Measurements from ENCODE around the gene GLTP. TPM values are rescaled to one million over a fixed set of nuclear protein-coding genes. Genes with fewer than 3 reads are reported as not detected.

The GLTP gene
- total and polyA plus RNA-seq, 4 donors, result 8.5 to 12.8 (median 8.7) TPM

DNA sequence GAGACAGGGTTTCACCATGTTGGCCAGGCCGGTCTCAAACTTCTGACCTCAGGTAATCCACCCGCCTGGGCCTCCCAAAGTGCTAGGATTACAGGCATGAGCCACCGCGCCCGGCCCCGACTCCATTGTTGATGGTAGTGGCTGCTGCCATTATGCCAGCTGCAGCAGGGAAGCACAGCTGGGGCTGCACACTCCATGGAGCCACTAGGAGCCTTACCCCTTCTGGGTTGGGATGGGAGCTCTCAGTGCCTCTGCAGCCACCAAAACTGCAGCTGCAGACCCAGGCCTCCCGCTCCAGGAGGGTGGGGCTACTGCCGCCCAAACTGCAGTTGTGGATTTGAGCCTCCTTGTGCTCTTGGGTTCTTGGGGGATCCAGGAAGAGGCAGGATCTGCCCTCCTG is 45.7 kb upstream of the GLTP start:
- WGBS, result 98% methylated on average over 8 of the region's 8 CpGs
- Histone ChIP-seq H3K4me3 (ENCODE audit: low read depth in 1 of 3, low read length in 3 of 3) (no peak overlapping the region), H3K27ac (ENCODE audit: low read depth in 1 of 2, low read length in 2 of 2) (no peak overlapping the region), H3K9me3 (ENCODE audit: control insufficient read depth in 4 of 4, low read length in 3 of 4) (no peaks in the 10 kb centered on the region), H3K36me3 (ENCODE audit: control insufficient read depth in 4 of 4, insufficient read depth in 3 of 4, low read depth in 1 of 4, low read length in 3 of 4) (peaks cover under 1 to 11% (median 10%) of the 10 kb centered on the region in 4 donors), H3K27me3 (ENCODE audit: control insufficient read depth in 4 of 4, insufficient read depth in 4 of 4, low read length in 3 of 4) (no peaks in the 10 kb centered on the region), H3K4me1 (ENCODE audit: control insufficient read depth in 4 of 4, insufficient read depth in 4 of 4, low read length in 3 of 4) (no peaks in the 10 kb centered on the region), H3K9ac (ENCODE audit: low read depth in 1 of 2, low read length in 2 of 2) (no peak overlapping the region)
- TF ChIP-seq RAD21 (IDR thresholded peaks at IDR 0.05) (no peak), HNF4A (conservative IDR thresholded peaks at IDR 0.05) (no peak), HNF4G (IDR thresholded peaks at IDR 0.05) (no peak), RXRA (IDR thresholded peaks at IDR 0.05) (no peak), GABPA (IDR thresholded peaks at IDR 0.05 in 1 of 2, conservative IDR thresholded peaks at IDR 0.05 in 1 of 2) (no peak), TAF1 (conservative IDR thresholded peaks at IDR 0.05) (no peak), FOXA2 (IDR thresholded peaks at IDR 0.05) (no peak), FOXA1 (IDR thresholded peaks at IDR 0.05) (no peak), SP1 (IDR thresholded peaks at IDR 0.05) (no peak)
- TF ChIP-seq, protein P1, sequence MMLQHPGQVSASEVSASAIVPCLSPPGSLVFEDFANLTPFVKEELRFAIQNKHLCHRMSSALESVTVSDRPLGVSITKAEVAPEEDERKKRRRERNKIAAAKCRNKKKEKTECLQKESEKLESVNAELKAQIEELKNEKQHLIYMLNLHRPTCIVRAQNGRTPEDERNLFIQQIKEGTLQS (IDR thresholded peaks at IDR 0.05), result no peak
- TF ChIP-seq, protein P2, sequence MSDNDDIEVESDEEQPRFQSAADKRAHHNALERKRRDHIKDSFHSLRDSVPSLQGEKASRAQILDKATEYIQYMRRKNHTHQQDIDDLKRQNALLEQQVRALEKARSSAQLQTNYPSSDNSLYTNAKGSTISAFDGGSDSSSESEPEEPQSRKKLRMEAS (IDR thresholded peaks at IDR 0.05), result no peak
- TF ChIP-seq, protein P3, sequence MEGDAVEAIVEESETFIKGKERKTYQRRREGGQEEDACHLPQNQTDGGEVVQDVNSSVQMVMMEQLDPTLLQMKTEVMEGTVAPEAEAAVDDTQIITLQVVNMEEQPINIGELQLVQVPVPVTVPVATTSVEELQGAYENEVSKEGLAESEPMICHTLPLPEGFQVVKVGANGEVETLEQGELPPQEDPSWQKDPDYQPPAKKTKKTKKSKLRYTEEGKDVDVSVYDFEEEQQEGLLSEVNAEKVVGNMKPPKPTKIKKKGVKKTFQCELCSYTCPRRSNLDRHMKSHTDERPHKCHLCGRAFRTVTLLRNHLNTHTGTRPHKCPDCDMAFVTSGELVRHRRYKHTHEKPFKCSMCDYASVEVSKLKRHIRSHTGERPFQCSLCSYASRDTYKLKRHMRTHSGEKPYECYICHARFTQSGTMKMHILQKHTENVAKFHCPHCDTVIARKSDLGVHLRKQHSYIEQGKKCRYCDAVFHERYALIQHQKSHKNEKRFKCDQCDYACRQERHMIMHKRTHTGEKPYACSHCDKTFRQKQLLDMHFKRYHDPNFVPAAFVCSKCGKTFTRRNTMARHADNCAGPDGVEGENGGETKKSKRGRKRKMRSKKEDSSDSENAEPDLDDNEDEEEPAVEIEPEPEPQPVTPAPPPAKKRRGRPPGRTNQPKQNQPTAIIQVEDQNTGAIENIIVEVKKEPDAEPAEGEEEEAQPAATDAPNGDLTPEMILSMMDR (IDR thresholded peaks at IDR 0.05; ENCODE audit: low read depth, low read length, missing input control), result no peak
- DNase-seq (ENCODE audit: low spot score), result no peak

DNA sequence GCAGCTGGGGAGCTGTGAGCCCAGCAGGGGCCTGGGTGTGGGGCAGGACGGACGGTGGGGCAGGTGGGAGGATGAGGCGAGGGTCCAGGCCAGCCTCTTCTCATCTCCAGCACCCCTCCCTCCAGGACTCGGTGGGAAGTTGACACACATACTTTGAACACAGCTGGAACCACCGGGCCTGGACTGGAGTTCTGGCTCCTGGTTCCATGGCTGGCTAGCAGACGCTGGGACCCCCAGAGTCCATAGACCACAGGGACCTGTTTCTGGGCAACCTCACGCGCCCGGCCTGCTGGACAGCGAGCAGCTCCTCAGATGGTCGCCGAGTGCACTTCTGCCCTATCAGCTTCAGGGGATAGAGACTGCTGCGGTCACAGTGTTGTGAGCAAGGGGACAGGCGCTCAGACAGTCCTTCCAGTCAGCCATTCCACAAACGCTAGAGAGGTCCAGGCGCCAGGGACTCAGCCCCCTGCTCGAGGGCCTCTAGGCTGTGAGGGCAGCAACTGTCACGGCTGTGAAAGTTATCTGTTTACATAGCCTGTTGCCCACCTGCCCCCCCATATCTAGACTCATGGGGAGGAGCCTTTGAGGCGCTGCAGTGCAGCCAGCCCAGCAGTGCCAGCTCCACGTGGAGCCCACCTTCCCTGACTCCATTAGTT is 45.0 kb upstream of the GLTP start:
- H3K4me1 ChIP-seq (ENCODE audit: control insufficient read depth in 4 of 4, insufficient read depth in 4 of 4, low read length in 3 of 4), result no peaks in the 10 kb centered on the region
- H3K27ac ChIP-seq (ENCODE audit: low read depth in 1 of 2, low read length in 2 of 2), result no peak overlapping the region
- no peaks in the 10 kb centered on the region for H3K27me3 ChIP-seq (ENCODE audit: control insufficient read depth in 4 of 4, insufficient read depth in 4 of 4, low read length in 3 of 4)
- 88% methylated on average over 20 of the region's 20 CpGs for WGBS
- peaks cover 2 to 6% (median 4%) of the 10 kb centered on the region in 4 donors for H3K36me3 ChIP-seq (ENCODE audit: control insufficient read depth in 4 of 4, insufficient read depth in 3 of 4, low read depth in 1 of 4, low read length in 3 of 4)
- no peaks in the 10 kb centered on the region for H3K9me3 ChIP-seq (ENCODE audit: control insufficient read depth in 4 of 4, low read length in 3 of 4)
- no peak overlapping the region for H3K4me3 ChIP-seq (ENCODE audit: low read depth in 1 of 3, low read length in 3 of 3)
- no peak for TF ChIP-seq SP1 (IDR thresholded peaks at IDR 0.05)
- no peak for TF ChIP-seq RAD21 (IDR thresholded peaks at IDR 0.05)
- TF ChIP-seq FOXA2 (IDR thresholded peaks at IDR 0.05), result no peak
- no peak for TF ChIP-seq YY1 (IDR thresholded peaks at IDR 0.05)
- TF ChIP-seq, protein P4, sequence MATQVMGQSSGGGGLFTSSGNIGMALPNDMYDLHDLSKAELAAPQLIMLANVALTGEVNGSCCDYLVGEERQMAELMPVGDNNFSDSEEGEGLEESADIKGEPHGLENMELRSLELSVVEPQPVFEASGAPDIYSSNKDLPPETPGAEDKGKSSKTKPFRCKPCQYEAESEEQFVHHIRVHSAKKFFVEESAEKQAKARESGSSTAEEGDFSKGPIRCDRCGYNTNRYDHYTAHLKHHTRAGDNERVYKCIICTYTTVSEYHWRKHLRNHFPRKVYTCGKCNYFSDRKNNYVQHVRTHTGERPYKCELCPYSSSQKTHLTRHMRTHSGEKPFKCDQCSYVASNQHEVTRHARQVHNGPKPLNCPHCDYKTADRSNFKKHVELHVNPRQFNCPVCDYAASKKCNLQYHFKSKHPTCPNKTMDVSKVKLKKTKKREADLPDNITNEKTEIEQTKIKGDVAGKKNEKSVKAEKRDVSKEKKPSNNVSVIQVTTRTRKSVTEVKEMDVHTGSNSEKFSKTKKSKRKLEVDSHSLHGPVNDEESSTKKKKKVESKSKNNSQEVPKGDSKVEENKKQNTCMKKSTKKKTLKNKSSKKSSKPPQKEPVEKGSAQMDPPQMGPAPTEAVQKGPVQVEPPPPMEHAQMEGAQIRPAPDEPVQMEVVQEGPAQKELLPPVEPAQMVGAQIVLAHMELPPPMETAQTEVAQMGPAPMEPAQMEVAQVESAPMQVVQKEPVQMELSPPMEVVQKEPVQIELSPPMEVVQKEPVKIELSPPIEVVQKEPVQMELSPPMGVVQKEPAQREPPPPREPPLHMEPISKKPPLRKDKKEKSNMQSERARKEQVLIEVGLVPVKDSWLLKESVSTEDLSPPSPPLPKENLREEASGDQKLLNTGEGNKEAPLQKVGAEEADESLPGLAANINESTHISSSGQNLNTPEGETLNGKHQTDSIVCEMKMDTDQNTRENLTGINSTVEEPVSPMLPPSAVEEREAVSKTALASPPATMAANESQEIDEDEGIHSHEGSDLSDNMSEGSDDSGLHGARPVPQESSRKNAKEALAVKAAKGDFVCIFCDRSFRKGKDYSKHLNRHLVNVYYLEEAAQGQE (IDR thresholded peaks at IDR 0.05), result no peak
- no peak for TF ChIP-seq RXRA (IDR thresholded peaks at IDR 0.05)
- TF ChIP-seq, protein P5, sequence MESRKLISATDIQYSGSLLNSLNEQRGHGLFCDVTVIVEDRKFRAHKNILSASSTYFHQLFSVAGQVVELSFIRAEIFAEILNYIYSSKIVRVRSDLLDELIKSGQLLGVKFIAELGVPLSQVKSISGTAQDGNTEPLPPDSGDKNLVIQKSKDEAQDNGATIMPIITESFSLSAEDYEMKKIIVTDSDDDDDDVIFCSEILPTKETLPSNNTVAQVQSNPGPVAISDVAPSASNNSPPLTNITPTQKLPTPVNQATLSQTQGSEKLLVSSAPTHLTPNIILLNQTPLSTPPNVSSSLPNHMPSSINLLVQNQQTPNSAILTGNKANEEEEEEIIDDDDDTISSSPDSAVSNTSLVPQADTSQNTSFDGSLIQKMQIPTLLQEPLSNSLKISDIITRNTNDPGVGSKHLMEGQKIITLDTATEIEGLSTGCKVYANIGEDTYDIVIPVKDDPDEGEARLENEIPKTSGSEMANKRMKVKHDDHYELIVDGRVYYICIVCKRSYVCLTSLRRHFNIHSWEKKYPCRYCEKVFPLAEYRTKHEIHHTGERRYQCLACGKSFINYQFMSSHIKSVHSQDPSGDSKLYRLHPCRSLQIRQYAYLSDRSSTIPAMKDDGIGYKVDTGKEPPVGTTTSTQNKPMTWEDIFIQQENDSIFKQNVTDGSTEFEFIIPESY (IDR thresholded peaks at IDR 0.05), result no peak
- no peak for TF ChIP-seq FOXA1 (IDR thresholded peaks at IDR 0.05)
- TF ChIP-seq TAF1 (conservative IDR thresholded peaks at IDR 0.05), result no peak
- TF ChIP-seq, protein P1 (IDR thresholded peaks at IDR 0.05), result no peak
- TF ChIP-seq, protein P3 (IDR thresholded peaks at IDR 0.05; ENCODE audit: low read depth, low read length, missing input control), result no peak
- TF ChIP-seq GABPA (IDR thresholded peaks at IDR 0.05 in 1 of 2, conservative IDR thresholded peaks at IDR 0.05 in 1 of 2), result no peak
- TF ChIP-seq NR2F2 (IDR thresholded peaks at IDR 0.05), result no peak
- TF ChIP-seq, protein P2 (IDR thresholded peaks at IDR 0.05), result no peak
- TF ChIP-seq JUND (IDR thresholded peaks at IDR 0.05), result no peak
- no peak for TF ChIP-seq HNF4G (IDR thresholded peaks at IDR 0.05)
- TF ChIP-seq EGR1 (IDR thresholded peaks at IDR 0.05; ENCODE audit: low read depth in 2 of 2), result no peak
- DNase-seq (ENCODE audit: low spot score), result no peak
- no peak overlapping the region for H3K9ac ChIP-seq (ENCODE audit: low read depth in 1 of 2, low read length in 2 of 2)
